Kidney epithelial cell (primary cell): ENCODE results near the gene ATP8A1. TPM values are rescaled to one million over a fixed set of nuclear protein-coding genes. Genes with fewer than 3 reads are reported as not detected.

Experiments used
- DNase-seq: peaks from one replicate; pipeline ENCODE4 v3.0.0-alpha.2; 2010; ENCODE audit warnings: low read depth
- H3K27me3 ChIP-seq: 2 replicates; pipeline ENCODE4 v1.6.0; 2011; ENCODE audit warnings: low read length; ENCODE audit not compliant: control insufficient read depth, insufficient read depth
- H3K36me3 ChIP-seq: 2 replicates; pipeline ENCODE4 v1.5.1; 2011; ENCODE audit warnings: low read length; ENCODE audit not compliant: control insufficient read depth, insufficient read depth
- H3K4me3 ChIP-seq: 2 replicates; pipeline ENCODE4 v1.5.1; 2011; ENCODE audit warnings: low read depth, mild to moderate bottlenecking, control low read depth, low read length
- CTCF ChIP-seq: IDR thresholded peaks from 2 replicates; pipeline ENCODE4 v1.5.1; 2011; ENCODE audit warnings: mild to moderate bottlenecking, moderate library complexity, low read length, control low read depth, inconsistent platforms; ENCODE audit not compliant: insufficient read depth, poor library complexity, severe bottlenecking
- total RNA-seq: library from RNA; depleted of rRNA; stranded (reverse); fragments of >200 nt; gene quantifications from 2 replicates; pipeline ENCODE4 v1.2.3, GENCODE V29; 2015

The ATP8A1 gene
- total RNA-seq, 1 donor from 2014 or later, result 3.3 TPM

GRCh38 chr4:42396752-42397634 is 259.9 kb downstream of the ATP8A1 start, which contains the start of gene SHISA3:
SHISA3 (plus strand) TSS chr4:42397488; CDS start chr4:42398057, 569 bp downstream.
- Histone ChIP-seq H3K27me3 (peaks cover 41% of the 10 kb centered on the region), H3K4me3 (peak within 1 kb of the TSS; percentile 36), H3K36me3 (no peaks in the 10 kb centered on the region)
- no peak for TF ChIP-seq CTCF
- DNase-seq, result no peak

- Histone ChIP-seq H3K4me3 (no peak overlapping the region), H3K36me3 (no peaks in the 10 kb centered on the region), H3K27me3 (peaks cover 41% of the 10 kb centered on the region)
- no peak for TF ChIP-seq CTCF
- DNase-seq, result no peak
These were observed 260.5 kb downstream of the ATP8A1 start for GRCh38 chr4:42396361-42396751.

GRCh38 chr4:42395595-42395994 is 261.3 kb downstream of the ATP8A1 start:
- DNase-seq, result no peak
- TF ChIP-seq CTCF, result no peak
- Histone ChIP-seq H3K4me3 (no peak overlapping the region), H3K36me3 (no peaks in the 10 kb centered on the region), H3K27me3 (peaks cover 36% of the 10 kb centered on the region)

GRCh38 chr4:42392436-42392835 is 264.5 kb downstream of the ATP8A1 start:
- no peak for TF ChIP-seq CTCF
- DNase-seq, result no peak
- Histone ChIP-seq H3K27me3 (peaks cover 14% of the 10 kb centered on the region), H3K36me3 (no peaks in the 10 kb centered on the region), H3K4me3 (no peak overlapping the region)

GRCh38 chr4:42391981-42392380 is 264.9 kb downstream of the ATP8A1 start:
- no peaks in the 10 kb centered on the region for H3K36me3 ChIP-seq
- DNase-seq, result no peak
- no peak overlapping the region for H3K4me3 ChIP-seq
- peaks cover 10% of the 10 kb centered on the region for H3K27me3 ChIP-seq
- TF ChIP-seq CTCF, result no peak

- H3K27me3 ChIP-seq, result peaks cover 3% of the 10 kb centered on the region
- no peaks in the 10 kb centered on the region for H3K36me3 ChIP-seq
- no peak for DNase-seq
- no peak for TF ChIP-seq CTCF
- H3K4me3 ChIP-seq, result no peak overlapping the region
These were observed 265.6 kb downstream of the ATP8A1 start for GRCh38 chr4:42391355-42391664.
